K562 (cell line): ENCODE data around the gene PLEKHA7. TPM values are rescaled to one million over a fixed set of nuclear protein-coding genes. Genes with fewer than 3 reads are reported as not detected.

ENCODE experiments used
- ATAC-seq: fragments of 200-7000 bp; cut with Tn5 transposase; 3 replicates; pipeline ENCODE4 v1.9.1; 2020; ENCODE audit warnings: moderate library complexity
- BruUV-seq: library from RNA; stranded (reverse); fragments of 400-500 nt; replicated peaks from 2 replicates; lab custom pipeline; 2021; lab: Mats Ljungman, UMichigan
- CTCF ChIA-PET: fragments of 300-600 bp; formaldehyde crosslinking; extraction: SDS; loops from one replicate; lab custom pipeline; 2021; ENCODE audit warnings: low intra/inter-chr PET ratio; lab: Yijun Ruan, JAX
- POLR2A ChIA-PET: fragments of 300-600, 350-650 bp; sonication (Branson Sonifier 250); formaldehyde crosslinking; extraction: SDS; loops from one replicate; lab custom pipeline; 2021; ENCODE audit warnings: antibody characterized with exemption, inconsistent platforms; lab: Yijun Ruan, JAX
- DNase-seq, 4 experiments: peaks; one replicate each; pipeline versions ENCODE4 v3.0.0 to v3.0.0-alpha.2; 2011 to 2018; ENCODE audit warnings: low spot score in 3 of 4, mixed read lengths in 3 of 4; ENCODE audit errors: extremely low read depth in 1 of 4
- FAIRE-seq: peaks from 2 replicates; lab custom pipeline; 2011; peaks lifted over from hg19 to GRCh38; lab: Jason Lieb, UNC
- H2AFZ ChIP-seq: 2 replicates; pipeline ENCODE4 v1.6.0; 2011; ENCODE audit warnings: low read depth, low read length, control low read depth, inconsistent platforms
- H3K27ac ChIP-seq: fragments of 200-600 bp; 3 replicates; pipeline ENCODE4 v1.8.0; 2011; ENCODE audit warnings: low read depth, mild to moderate bottlenecking, control low read depth, inconsistent platforms, low read length, moderate library complexity, mixed read lengths; ENCODE audit errors: extremely low read depth
- H3K27me3 ChIP-seq, 2 experiments: fragments of 300-600 bp in 1 of 2; 2 replicates in 1 of 2; 3 replicates in 1 of 2; pipeline versions ENCODE4 v1.6.0 to v1.8.0; 2011; ENCODE audit warnings: inconsistent platforms in 2 of 2, low read length in 2 of 2, mild to moderate bottlenecking in 1 of 2, mixed read lengths in 1 of 2, moderate library complexity in 1 of 2; ENCODE audit not compliant: control insufficient read depth in 2 of 2, insufficient read depth in 2 of 2
- H3K36me3 ChIP-seq: fragments of 300-600 bp; 3 replicates; pipeline ENCODE4 v1.8.0; 2011; ENCODE audit warnings: mild to moderate bottlenecking, low read length, inconsistent platforms; ENCODE audit not compliant: control insufficient read depth, insufficient read depth
- H3K4me1 ChIP-seq, 2 experiments: fragments of 200-600 bp in 1 of 2; replicated peaks in 1 of 2; 2 replicates in 1 of 2; 3 replicates in 1 of 2; pipeline versions ENCODE4 v1.5.1 to v1.8.0; 2011; ENCODE audit warnings: inconsistent platforms in 2 of 2, low read length in 2 of 2, mild to moderate bottlenecking in 1 of 2, mixed read lengths in 1 of 2, moderate library complexity in 1 of 2; ENCODE audit not compliant: control insufficient read depth in 2 of 2, insufficient read depth in 2 of 2
- H3K4me2 ChIP-seq: 2 replicates; pipeline ENCODE4 v1.6.1; 2011; ENCODE audit warnings: low read length, control low read depth, inconsistent platforms, mixed read lengths; ENCODE audit not compliant: insufficient read depth
- H3K4me3 ChIP-seq: fragments of 200-600 bp; sonication (generic), shearing (Covaris generic); 2 replicates; pipeline ENCODE4 v1.5.1; 2016; ENCODE audit warnings: control low read depth, inconsistent platforms
- H3K79me2 ChIP-seq: fragments of 200-600 bp; 3 replicates; pipeline ENCODE4 v1.8.0; 2011; ENCODE audit warnings: low read length, inconsistent platforms; ENCODE audit not compliant: control insufficient read depth, insufficient read depth
- H3K9ac ChIP-seq, 2 experiments: 2 replicates each; pipeline versions ENCODE4 v1.6.0 to v1.6.1; 2011; ENCODE audit warnings: low read depth in 2 of 2, low read length in 2 of 2, control low read depth in 1 of 2, inconsistent platforms in 1 of 2, mild to moderate bottlenecking in 1 of 2, mixed read lengths in 1 of 2; ENCODE audit not compliant: insufficient read depth in 1 of 2
- H3K9me1 ChIP-seq: one replicate; pipeline ENCODE4 v1.6.0; 2011; ENCODE audit warnings: inconsistent platforms, mild to moderate bottlenecking, low read length, moderate library complexity; ENCODE audit not compliant: control insufficient read depth, insufficient read depth
- H3K9me3 ChIP-seq: replicated peaks from 2 replicates; pipeline ENCODE4 v1.5.1; 2011; ENCODE audit warnings: low read depth, low read length, inconsistent platforms; ENCODE audit not compliant: control insufficient read depth, insufficient read depth
- H4K20me1 ChIP-seq: replicated peaks from 2 replicates; pipeline ENCODE4 v1.6.1; 2011; ENCODE audit warnings: low read length, inconsistent platforms, mixed read lengths; ENCODE audit not compliant: control insufficient read depth, insufficient read depth
- CAMTA2 ChIP-seq: fragments of 250-450 bp; sonication (Bioruptor Pico); conservative IDR thresholded peaks from 2 replicates; pipeline ENCODE4 v1.5.1; 2022
- CBX2 ChIP-seq: fragments of 200-600 bp; sonication (generic); IDR thresholded peaks from one replicate; pipeline ENCODE4 v1.6.1; 2012; ENCODE audit warnings: mild to moderate bottlenecking, low read length, inconsistent platforms; ENCODE audit not compliant: insufficient read depth, poor library complexity, severe bottlenecking
- CHD2 ChIP-seq: IDR thresholded peaks from 2 replicates; pipeline ENCODE4 v1.6.1; 2011; ENCODE audit warnings: low read depth, low read length
- HNRNPUL1 ChIP-seq: fragments of 200-400 bp; formaldehyde crosslinking; IDR thresholded peaks from 2 replicates; pipeline ENCODE4 v1.6.1; 2017; ENCODE audit warnings: low read length
- NFE2 ChIP-seq: IDR thresholded peaks from 2 replicates; pipeline ENCODE4 v1.6.1; 2014; ENCODE audit warnings: antibody characterized with exemption, low read depth
- NONO ChIP-seq, 2 experiments: fragments of 200-400 bp in 1 of 2; fragments of 450-650 bp in 1 of 2; formaldehyde crosslinking in 1 of 2; IDR thresholded peaks; 2 replicates each; pipeline ENCODE4 v1.6.1; 2017; ENCODE audit warnings: low read depth in 2 of 2, mild to moderate bottlenecking in 2 of 2, moderate library complexity in 2 of 2, low read length in 1 of 2
- RB1 ChIP-seq: fragments of 450-650 bp; IDR thresholded peaks from 2 replicates; pipeline ENCODE4 v1.6.1; 2017; ENCODE audit warnings: low read depth, mild to moderate bottlenecking
- SAFB2 ChIP-seq: fragments of 200-400 bp; formaldehyde crosslinking; IDR thresholded peaks from 2 replicates; pipeline ENCODE4 v1.6.1; 2018; ENCODE audit warnings: borderline replicate concordance, low read length, low read depth, moderate library complexity; ENCODE audit not compliant: severe bottlenecking
- SIX5 ChIP-seq, 2 experiments: IDR thresholded peaks; 2 replicates each; pipeline ENCODE4 v1.6.1; 2011; ENCODE audit warnings: low read length in 2 of 2, borderline replicate concordance in 1 of 2, low read depth in 1 of 2, mild to moderate bottlenecking in 1 of 2, moderate library complexity in 1 of 2; ENCODE audit not compliant: insufficient read depth in 1 of 2
- TBL1XR1 ChIP-seq, 2 experiments: IDR thresholded peaks; 2 replicates each; pipeline ENCODE4 v1.6.1; 2012; ENCODE audit warnings: improper control_type of control experiment in 2 of 2, low read length in 2 of 2, mild to moderate bottlenecking in 1 of 2
- ZBTB49 ChIP-seq: sonication (generic); formaldehyde crosslinking; IDR thresholded peaks from 2 replicates; pipeline ENCODE4 v1.8.0; 2022; ENCODE audit warnings: missing genetic modification reagents, mild to moderate bottlenecking, borderline replicate concordance
- ZNF175 ChIP-seq: fragments of 200-800 bp; sonication (Bioruptor generic); IDR thresholded peaks from 2 replicates; pipeline ENCODE4 v1.6.1; 2016; ENCODE audit warnings: low read depth, mild to moderate bottlenecking, missing genetic modification characterization, missing compliant biosample characterization
- ZNF384 ChIP-seq: IDR thresholded peaks from 2 replicates; pipeline ENCODE4 v1.6.1; 2012; ENCODE audit warnings: low read depth, low read length, improper control_type of control experiment
- ZNF41 ChIP-seq: fragments of 250-450 bp; sonication (Bioruptor Pico); conservative IDR thresholded peaks from 2 replicates; pipeline ENCODE4 v1.4.0; 2020; ENCODE audit warnings: mild to moderate bottlenecking
- ZNF609 ChIP-seq: sonication (generic); formaldehyde crosslinking; IDR thresholded peaks from 2 replicates; pipeline ENCODE4 v1.8.1; 2023; ENCODE audit warnings: missing genetic modification reagents, mild to moderate bottlenecking, borderline replicate concordance
- WGBS: fragments of 100-300 bp; shearing (Covaris generic); methylation state at CpG from one replicate; pipeline ENCODE4 v1.1.6; 2016; ENCODE audit warnings: low coverage, mixed read lengths; ENCODE audit not compliant: insufficient coverage; ENCODE audit errors: missing lambda C conversion rate; 5-methylcytosine and 5-hydroxymethylcytosine counted together
- in situ Hi-C: fragments of 300-500 bp; cut with MboI; formaldehyde crosslinking; loops from 4 replicates; pipeline ENCODE4 v1.15.0; 2018; ENCODE audit warnings: inconsistent platforms, mixed read lengths
- intact Hi-C: fragments of 100-400 bp; cut with micrococcal nuclease; formaldehyde crosslinking; loops from 2 replicates; pipeline ENCODE4 v1.14.2; 2022
- polyA plus RNA-seq, 8 experiments: library from polyadenylated mRNA; depleted of rRNA in 4 of 8; stranded (reverse) in 5 of 8; unstranded in 3 of 8; fragments of >200 nt; fragmentation: Nextera tagmentation in 2 of 8; fragmentation: Illumina TruSeq in 1 of 8; extraction: Ambion mirVana in 2 of 8; extraction: Trizol in 1 of 8; gene quantifications; 2 replicates each; pipeline versions ENCODE4 v1.2.1 to v1.2.3, GENCODE V29; 2011 to 2014; ENCODE audit warnings: inconsistent platforms in 1 of 8, missing spikeins in 1 of 8
- total RNA-seq, 7 experiments: library from RNA; depleted of rRNA in 6 of 7; stranded (reverse); fragments of >200 nt in 6 of 7; fragmentation: Illumina TruSeq in 2 of 7; extraction: Trizol in 2 of 7; gene quantifications; 2 replicates each; pipeline versions ENCODE4 v1.2.1 to v1.2.3, GENCODE V29; 2011 to 2021; ENCODE audit warnings: low replicate concordance in 1 of 7

The PLEKHA7 gene
- total and polyA plus RNA-seq, 9 of the 15 experiments (the other 6 are each of a cell fraction or from before 2014, with no cell fraction given) = 0.06 to 0.77 (median 0.20) TPM; not detected in 1

GRCh38 chr11:16893456-16894066 is 120.7 kb downstream of the PLEKHA7 start:
- no peak overlapping the region for H3K9ac ChIP-seq
- ChIA-PET POLR2A (interaction anchor here (1.4 kb wide), 1 partner anchor 9 kb away, joined by 3 read pairs; no protein-coding TSS in a partner anchor), CTCF (no interaction called here)
- no peak overlapping the region for H3K4me2 ChIP-seq
- no peaks in the 10 kb centered on the region for H4K20me1 ChIP-seq
- FAIRE-seq (no peak), ATAC-seq (no peak), DNase-seq (no peak)
- H3K27me3 ChIP-seq = peaks cover 4 to 13% of the 10 kb centered on the region in 2 experiments; a peak in 3 of 5 replicates
- no peaks in the 10 kb centered on the region; a peak in 1 of 5 replicates for H3K4me1 ChIP-seq
- no peaks in the 10 kb centered on the region for H3K9me1 ChIP-seq
- H3K27ac ChIP-seq = no peak overlapping the region
- no peaks in the 10 kb centered on the region for H3K36me3 ChIP-seq
- no peaks in the 10 kb centered on the region for H3K9me3 ChIP-seq
- H3K79me2 ChIP-seq = no peaks in the 10 kb centered on the region
- in situ Hi-C loops = no loop called here
- H2AFZ ChIP-seq = no peak overlapping the region
- 1% methylated on average over 4 of the region's 4 CpGs for WGBS
- H3K4me3 ChIP-seq = no peak overlapping the region
- intact Hi-C loops = no loop called here
- no TSS peak for BruUV-seq
- no peak for TF ChIP-seq SIX5 (IDR thresholded peaks at IDR 0.05; ENCODE audit: borderline replicate concordance in 1 of 2, insufficient read depth in 1 of 2, low read depth in 1 of 2, low read length in 2 of 2)
- TF ChIP-seq ZNF609 (CRISPR knock-in tag) = no peak
- no peak for TF ChIP-seq NONO (IDR thresholded peaks at IDR 0.05; ENCODE audit: low read depth in 2 of 2, low read length in 1 of 2)
- TF ChIP-seq TBL1XR1 (IDR thresholded peaks at IDR 0.05; ENCODE audit: low read length in 2 of 2) = no peak
- no peak for TF ChIP-seq CAMTA2 (CRISPR knock-in tag)
- TF ChIP-seq NFE2 = no peak
- no peak for TF ChIP-seq ZNF384
- TF ChIP-seq ZBTB49 = no peak
- no peak for TF ChIP-seq SAFB2
- TF ChIP-seq CHD2 = no peak
- no peak for TF ChIP-seq ZNF41
- TF ChIP-seq CBX2 = no peak
- no peak for TF ChIP-seq RB1
- TF ChIP-seq HNRNPUL1 = no peak
- TF ChIP-seq ZNF175 (CRISPR knock-in tag) = no peak
